DND-41 (cell line): ENCODE data around the gene TULP4.

Source experiments
- ATAC-seq: fragments of 200-7000 bp; cut with Tn5 transposase; 3 replicates; pipeline ENCODE4 v1.9.1; 2021; ENCODE audit warnings: low read depth; ENCODE audit not compliant: insufficient read depth
- DNase-seq: peaks from one replicate; pipeline ENCODE4 v3.0.0-alpha.2; 2020
- H2AFZ ChIP-seq: 2 replicates; pipeline ENCODE4 v1.6.0; 2012; ENCODE audit warnings: low read depth, low read length
- H3K27ac ChIP-seq: 2 replicates; pipeline ENCODE4 v1.5.1; 2012; ENCODE audit warnings: low read length, inconsistent platforms
- H3K27me3 ChIP-seq: fragments of 200-600 bp; sonication (generic); 2 replicates; pipeline ENCODE4 v1.6.0; 2012; ENCODE audit warnings: low read length, mild to moderate bottlenecking, inconsistent platforms; ENCODE audit not compliant: insufficient read depth, poor library complexity
- H3K36me3 ChIP-seq: 2 replicates; pipeline ENCODE4 v1.5.1; 2012; ENCODE audit warnings: low read length, inconsistent platforms; ENCODE audit not compliant: insufficient read depth
- H3K4me1 ChIP-seq: 2 replicates; pipeline ENCODE4 v1.5.1; 2012; ENCODE audit warnings: mild to moderate bottlenecking, low read length; ENCODE audit not compliant: insufficient read depth
- H3K4me2 ChIP-seq: 2 replicates; pipeline ENCODE4 v1.6.0; 2012; ENCODE audit warnings: mild to moderate bottlenecking, moderate library complexity, low read length, inconsistent platforms; ENCODE audit not compliant: insufficient read depth
- H3K4me3 ChIP-seq, 2 experiments: fragments of 200-600 bp in 1 of 2; shearing (Covaris generic) in 1 of 2; 2 replicates each; pipeline ENCODE4 v1.5.1; 2012 to 2016; ENCODE audit warnings: inconsistent platforms in 2 of 2, low read length in 2 of 2, mild to moderate bottlenecking in 2 of 2, low read depth in 1 of 2, moderate library complexity in 1 of 2
- H3K79me2 ChIP-seq: 2 replicates; pipeline ENCODE4 v1.6.0; 2012; ENCODE audit warnings: low read length, inconsistent platforms; ENCODE audit not compliant: insufficient read depth
- H3K9ac ChIP-seq: 2 replicates; pipeline ENCODE4 v1.6.0; 2012; ENCODE audit warnings: low read depth, mild to moderate bottlenecking, inconsistent platforms, low read length, moderate library complexity
- H3K9me3 ChIP-seq: 2 replicates; pipeline ENCODE4 v1.5.1; 2012; ENCODE audit warnings: low read length, moderate library complexity, mild to moderate bottlenecking, inconsistent platforms; ENCODE audit not compliant: insufficient read depth, severe bottlenecking
- H4K20me1 ChIP-seq: 2 replicates; pipeline ENCODE4 v1.6.0; 2012; ENCODE audit warnings: low read length; ENCODE audit not compliant: insufficient read depth
- CTCF ChIP-seq: IDR thresholded peaks from 2 replicates; pipeline ENCODE4 v1.5.1; 2012; ENCODE audit warnings: borderline replicate concordance, low read length, moderate library complexity, mild to moderate bottlenecking; ENCODE audit not compliant: poor library complexity, severe bottlenecking; ENCODE audit errors: extremely low read depth
- EZH2 ChIP-seq: IDR thresholded peaks from 3 replicates; pipeline ENCODE4 v1.6.1; 2012; ENCODE audit warnings: borderline replicate concordance, low read depth, mild to moderate bottlenecking, moderate library complexity, low read length, inconsistent platforms; ENCODE audit not compliant: severe bottlenecking

The TULP4 gene

GRCh38 chr6:158457131-158457530 lies 144.9 kb downstream of the TULP4 start:
- Histone ChIP-seq H3K27ac (no peak overlapping the region), H3K4me3 (no peak overlapping the region), H3K9me3 (no peaks in the 10 kb centered on the region), H3K79me2 (no peaks in the 10 kb centered on the region), H3K4me2 (no peak overlapping the region), H3K9ac (no peak overlapping the region), H2AFZ (no peak overlapping the region), H4K20me1 (no peaks in the 10 kb centered on the region), H3K4me1 (no peaks in the 10 kb centered on the region), H3K36me3 (peaks cover 20% of the 10 kb centered on the region), H3K27me3 (no peaks in the 10 kb centered on the region)
- no peak for ATAC-seq
- TF ChIP-seq EZH2: no peak
- TF ChIP-seq CTCF: no peak
- no peak for DNase-seq

DNA sequence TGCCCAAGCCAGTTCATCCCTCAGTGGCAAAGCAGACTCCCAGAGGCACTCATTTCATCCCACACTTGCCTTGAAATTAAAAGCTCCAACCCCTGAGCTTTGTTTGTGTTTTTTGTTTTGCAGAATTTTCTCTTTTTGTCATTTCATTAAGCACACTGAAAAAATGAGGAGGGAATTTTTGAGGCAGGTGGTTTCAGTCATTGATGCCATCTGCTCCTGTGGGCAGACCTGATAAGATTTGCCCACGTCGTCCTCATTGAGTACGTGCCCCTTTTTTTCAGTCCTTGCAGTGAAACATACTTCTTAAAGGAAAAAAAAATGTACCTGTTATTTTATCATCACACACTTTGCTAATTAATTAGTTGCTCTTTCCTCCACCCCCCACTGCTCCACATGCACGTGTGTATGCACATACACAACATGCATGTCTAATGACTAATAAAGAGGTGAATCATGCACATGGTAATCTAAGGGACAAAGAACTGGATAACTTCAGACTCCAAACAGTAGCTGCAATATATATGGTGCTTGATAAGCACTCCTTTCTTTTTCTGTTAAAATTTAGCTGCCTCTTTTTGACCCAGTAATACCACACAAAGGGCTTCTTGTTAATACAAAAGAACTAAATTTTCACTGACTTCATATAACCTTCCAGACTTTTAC lies 145.5 kb downstream of the TULP4 start:
- Histone ChIP-seq H3K9me3 (no peaks in the 10 kb centered on the region), H3K9ac (no peak overlapping the region), H2AFZ (no peak overlapping the region), H3K27ac (no peak overlapping the region), H3K36me3 (peaks cover 14% of the 10 kb centered on the region; the same call in 1 of the 2 replicates), H3K79me2 (no peaks in the 10 kb centered on the region), H3K27me3 (no peaks in the 10 kb centered on the region), H4K20me1 (no peaks in the 10 kb centered on the region), H3K4me2 (no peak overlapping the region), H3K4me3 (no peak overlapping the region), H3K4me1 (no peaks in the 10 kb centered on the region)
- DNase-seq (no peak), ATAC-seq (no peak)
- TF ChIP-seq EZH2 (no peak), CTCF (no peak)

- Histone ChIP-seq H4K20me1 (no peaks in the 10 kb centered on the region), H2AFZ (no peak overlapping the region), H3K36me3 (peaks cover 23% of the 10 kb centered on the region; the same call in 1 of the 2 replicates), H3K79me2 (no peaks in the 10 kb centered on the region), H3K4me3 (no peak overlapping the region), H3K9me3 (no peaks in the 10 kb centered on the region), H3K4me1 (no peaks in the 10 kb centered on the region), H3K27me3 (no peaks in the 10 kb centered on the region), H3K9ac (no peak overlapping the region), H3K27ac (no peak overlapping the region), H3K4me2 (no peak overlapping the region)
- TF ChIP-seq CTCF: no peak
- no peak for DNase-seq
- no peak for ATAC-seq
These were observed 147.5 kb downstream of the TULP4 start for GRCh38 chr6:158459726-158460125.
